ENCODE results near the gene GAL3ST2. TPM values are rescaled to one million over a fixed set of nuclear protein-coding genes. Genes with fewer than 3 reads are reported as not detected.

Gene GAL3ST2
- total RNA-seq, 4 donors from 2014 or later = 2.7 TPM; not detected in 3

DNA sequence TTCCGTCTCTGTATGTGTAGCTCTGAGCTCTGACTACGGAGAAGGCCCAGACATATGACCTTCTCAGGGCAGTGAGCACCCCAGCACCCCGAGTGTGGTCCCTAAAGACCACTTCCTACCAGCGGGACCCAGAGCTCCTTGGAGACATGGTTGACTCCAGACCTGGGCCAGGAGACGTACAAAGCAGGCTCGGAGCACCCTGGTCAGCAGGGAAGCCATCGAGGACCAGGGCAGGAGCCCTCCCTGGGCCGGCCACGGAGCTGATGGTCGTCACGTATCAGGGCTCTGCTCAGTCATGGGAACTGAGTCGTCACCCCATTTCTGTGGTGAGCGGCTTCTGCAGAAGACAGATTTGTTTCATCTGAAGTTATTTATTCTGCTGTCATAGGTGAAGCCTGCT lies 19.6 kb downstream of the GAL3ST2 start:
- intact Hi-C loops (cut with DNase I) = no loop called here
- Histone ChIP-seq H3K36me3 (no peaks in the 10 kb centered on the region), H3K4me3 (no peak overlapping the region), H3K9me3 (no peaks in the 10 kb centered on the region), H3K27me3 (peaks cover 0 to 13% (median 0%) of the 10 kb centered on the region in 4 donors), H3K27ac (replicated peaks in 1 of 4) (no peak overlapping the region), H3K4me1 (no peaks in the 10 kb centered on the region)
- TF ChIP-seq, protein P1, sequence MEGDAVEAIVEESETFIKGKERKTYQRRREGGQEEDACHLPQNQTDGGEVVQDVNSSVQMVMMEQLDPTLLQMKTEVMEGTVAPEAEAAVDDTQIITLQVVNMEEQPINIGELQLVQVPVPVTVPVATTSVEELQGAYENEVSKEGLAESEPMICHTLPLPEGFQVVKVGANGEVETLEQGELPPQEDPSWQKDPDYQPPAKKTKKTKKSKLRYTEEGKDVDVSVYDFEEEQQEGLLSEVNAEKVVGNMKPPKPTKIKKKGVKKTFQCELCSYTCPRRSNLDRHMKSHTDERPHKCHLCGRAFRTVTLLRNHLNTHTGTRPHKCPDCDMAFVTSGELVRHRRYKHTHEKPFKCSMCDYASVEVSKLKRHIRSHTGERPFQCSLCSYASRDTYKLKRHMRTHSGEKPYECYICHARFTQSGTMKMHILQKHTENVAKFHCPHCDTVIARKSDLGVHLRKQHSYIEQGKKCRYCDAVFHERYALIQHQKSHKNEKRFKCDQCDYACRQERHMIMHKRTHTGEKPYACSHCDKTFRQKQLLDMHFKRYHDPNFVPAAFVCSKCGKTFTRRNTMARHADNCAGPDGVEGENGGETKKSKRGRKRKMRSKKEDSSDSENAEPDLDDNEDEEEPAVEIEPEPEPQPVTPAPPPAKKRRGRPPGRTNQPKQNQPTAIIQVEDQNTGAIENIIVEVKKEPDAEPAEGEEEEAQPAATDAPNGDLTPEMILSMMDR (IDR thresholded peaks at IDR 0.05) = no peak
- TF ChIP-seq EP300 (IDR thresholded peaks at IDR 0.05) (no peak), POLR2AphosphoS5 (IDR thresholded peaks at IDR 0.05) (no peak), POLR2A (IDR thresholded peaks at IDR 0.05; ENCODE audit: low read depth) (no peak)
- DNase-seq (ENCODE audit: extremely low spot score) = no peak
- WGBS = 93% methylated on average over 13 of the region's 13 CpGs

DNA sequence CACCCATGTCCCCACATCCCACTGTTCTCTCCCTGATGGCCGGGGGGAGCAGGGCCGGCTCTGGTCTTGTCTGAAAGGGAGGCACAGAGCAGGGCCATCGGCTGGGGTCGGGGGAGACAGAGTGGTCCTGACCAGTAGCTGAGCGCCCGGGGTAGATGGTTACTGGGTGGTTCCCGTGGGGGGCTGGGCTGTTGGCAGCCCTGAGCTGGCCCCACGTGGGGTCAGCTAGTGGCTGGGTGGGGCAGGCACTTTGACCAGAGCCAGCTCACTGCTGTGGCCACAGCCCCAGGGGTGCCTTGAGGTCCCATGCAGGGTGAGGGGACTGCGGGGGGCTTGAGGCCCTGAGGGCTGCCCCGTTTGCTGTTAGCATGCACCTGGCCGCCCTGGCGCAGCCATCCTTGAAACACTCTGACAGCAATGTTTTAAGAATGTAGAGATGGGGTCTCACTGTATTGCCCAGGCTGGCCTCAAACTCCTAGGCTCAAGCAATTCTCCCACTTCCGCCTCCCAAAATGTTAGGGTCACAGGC lies 20.1 kb downstream of the GAL3ST2 start:
- Histone ChIP-seq H3K4me3 (no peak overlapping the region), H3K27ac (replicated peaks in 1 of 4) (no peak overlapping the region), H3K27me3 (peaks cover 0 to 17% (median 0%) of the 10 kb centered on the region in 4 donors), H3K4me1 (no peaks in the 10 kb centered on the region), H3K9me3 (no peaks in the 10 kb centered on the region), H3K36me3 (no peaks in the 10 kb centered on the region)
- DNase-seq (ENCODE audit: extremely low spot score) = no peak
- TF ChIP-seq POLR2AphosphoS5 (IDR thresholded peaks at IDR 0.05) (no peak), POLR2A (IDR thresholded peaks at IDR 0.05; ENCODE audit: low read depth) (no peak), EP300 (IDR thresholded peaks at IDR 0.05) (no peak)
- TF ChIP-seq, protein P1 (IDR thresholded peaks at IDR 0.05) = no peak
- 91% methylated on average over 13 of the region's 13 CpGs for WGBS
- intact Hi-C loops (cut with DNase I) = no loop called here

DNA sequence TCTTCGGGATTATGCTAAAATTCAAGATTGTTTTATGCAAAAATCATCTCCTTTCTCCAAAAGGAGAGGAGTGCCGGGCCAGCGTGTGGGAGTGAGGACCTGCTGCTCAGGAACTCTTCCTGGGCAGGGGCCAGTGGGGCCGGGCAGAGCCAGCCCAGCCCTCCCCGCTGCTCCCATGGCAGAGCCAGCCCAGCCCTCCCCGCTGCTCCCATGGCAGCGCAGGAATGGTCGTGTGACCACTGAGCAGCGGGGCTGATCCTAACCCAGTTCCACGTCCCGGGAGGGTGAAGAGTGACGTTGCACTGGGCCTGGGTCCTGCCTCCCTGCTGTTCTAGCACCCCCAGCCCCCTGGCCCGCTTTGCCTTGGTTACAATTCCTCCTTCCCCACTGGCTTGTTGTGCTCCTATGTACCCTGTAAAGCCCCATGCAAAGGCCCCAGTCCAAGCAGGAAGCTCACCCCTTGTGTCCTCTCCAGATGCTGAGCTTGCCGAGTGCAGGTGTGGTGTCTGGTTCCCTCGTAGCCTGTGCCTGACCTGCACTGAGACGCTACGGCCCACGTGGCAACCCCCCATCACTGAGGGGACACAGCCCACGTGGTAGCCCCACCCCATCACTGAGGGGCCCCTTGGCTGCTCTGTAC lies 20.9 kb downstream of the GAL3ST2 start:
- intact Hi-C loops (cut with DNase I) = no loop called here
- DNase-seq (ENCODE audit: extremely low spot score) = no peak
- no peak overlapping the region for H3K27ac ChIP-seq (replicated peaks in 1 of 4)

DNA sequence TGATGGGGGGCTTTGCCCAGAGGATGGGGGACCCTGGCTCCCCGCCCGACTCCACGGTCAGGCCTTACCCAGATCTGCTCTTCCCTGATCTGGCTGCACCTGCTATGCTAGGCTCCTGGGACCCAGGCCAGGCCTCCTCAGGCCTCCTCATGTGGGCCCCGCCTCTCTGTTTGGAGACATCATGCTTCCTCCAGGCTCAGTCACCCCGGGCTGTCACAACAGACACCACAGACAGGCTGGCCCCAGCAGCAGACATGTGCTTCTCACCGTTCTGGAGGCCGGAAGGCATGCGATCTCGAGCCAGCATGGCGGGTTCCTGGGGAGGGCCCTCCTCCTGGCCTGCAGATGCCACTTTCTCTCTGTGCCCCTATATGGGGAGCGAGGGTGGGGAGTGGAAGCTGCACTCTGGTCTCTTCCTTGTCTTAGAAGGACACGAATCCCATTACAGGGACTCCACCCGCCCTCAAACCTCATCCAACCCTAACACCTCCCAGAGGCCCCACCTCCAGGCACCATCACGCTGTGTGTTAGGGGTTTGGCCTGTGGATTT lies 21.5 kb downstream of the GAL3ST2 start:
- no peak for DNase-seq (ENCODE audit: extremely low spot score)
- Histone ChIP-seq H3K4me3 (no peak overlapping the region), H3K4me1 (peaks cover 2 to 5% (median 3%) of the 10 kb centered on the region in 4 donors), H3K36me3 (no peaks in the 10 kb centered on the region), H3K27me3 (peaks cover 0 to 32% (median 2%) of the 10 kb centered on the region in 4 donors), H3K27ac (replicated peaks in 1 of 4) (no peak overlapping the region), H3K9me3 (no peaks in the 10 kb centered on the region)
- TF ChIP-seq EP300 (IDR thresholded peaks at IDR 0.05) (no peak), POLR2AphosphoS5 (IDR thresholded peaks at IDR 0.05) (no peak), POLR2A (IDR thresholded peaks at IDR 0.05; ENCODE audit: low read depth) (no peak)
- TF ChIP-seq, protein P1 (IDR thresholded peaks at IDR 0.05) = no peak
- WGBS = 83% methylated on average over 14 of the region's 14 CpGs
- intact Hi-C loops (cut with DNase I) = no loop called here

More for the DNA sequence above, 20.9 kb downstream of the GAL3ST2 start:
- H3K9me3 ChIP-seq = no peaks in the 10 kb centered on the region
- no peaks in the 10 kb centered on the region for H3K4me1 ChIP-seq
- peaks cover 0 to 26% (median 0%) of the 10 kb centered on the region in 4 donors for H3K27me3 ChIP-seq
- TF ChIP-seq POLR2A (IDR thresholded peaks at IDR 0.05; ENCODE audit: low read depth) (no peak), POLR2AphosphoS5 (IDR thresholded peaks at IDR 0.05) (no peak), EP300 (IDR thresholded peaks at IDR 0.05) (no peak)
- TF ChIP-seq, protein P1 (IDR thresholded peaks at IDR 0.05) = no peak
- no peak overlapping the region for H3K4me3 ChIP-seq
- no peaks in the 10 kb centered on the region for H3K36me3 ChIP-seq
- 84% methylated on average over 12 of the region's 19 CpGs for WGBS
